ENCODE data around the gene RITA1.

The RITA1 gene

GRCh38 chr12:113171543-113171942 lies 14.0 kb upstream of the RITA1 start:
- Histone ChIP-seq H3K4me3 (no peak overlapping the region), H3K27ac (no peak overlapping the region)

- Histone ChIP-seq H3K27ac (no peak overlapping the region), H3K4me3 (no peak overlapping the region)
Measured at GRCh38 chr12:113172185-113172584, 13.3 kb upstream of the RITA1 start.

- Histone ChIP-seq H3K4me3 (no peak overlapping the region), H3K27ac (no peak overlapping the region)
Measured at GRCh38 chr12:113173081-113173698, 12.3 kb upstream of the RITA1 start.

GRCh38 chr12:113174461-113175384 lies 10.8 kb upstream of the RITA1 start:
- Histone ChIP-seq H3K27ac (no peak overlapping the region), H3K4me3 (no peak overlapping the region)

- no peak overlapping the region for H3K4me3 ChIP-seq
- H3K27ac ChIP-seq, result no peak overlapping the region
Measured at GRCh38 chr12:113179023-113179422, 6.5 kb upstream of the RITA1 start.

GRCh38 chr12:113180333-113180732 lies 5.2 kb upstream of the RITA1 start:
- Histone ChIP-seq H3K4me3 (no peak overlapping the region), H3K27ac (no peak overlapping the region)

- no peak overlapping the region for H3K4me3 ChIP-seq
- H3K27ac ChIP-seq, result no peak overlapping the region
Measured at GRCh38 chr12:113181975-113182374, 3.5 kb upstream of the RITA1 start.

- H3K4me3 ChIP-seq, result no peak overlapping the region
- H3K27ac ChIP-seq, result no peak overlapping the region
Measured at GRCh38 chr12:113183030-113183589, 2.4 kb upstream of the RITA1 start.

GRCh38 chr12:113184098-113184899 lies 1.2 kb upstream of the RITA1 start:
- H3K27ac ChIP-seq, result peak overlapping the region in 20 of 21 experiments; percentile 82 to 100 (median 97)
- H3K4me3 ChIP-seq, result peak overlapping the region; percentile 68 to 98 (median 92)

- peak overlapping the region; percentile 68 to 98 (median 92) for H3K4me3 ChIP-seq
- H3K27ac ChIP-seq, result peak overlapping the region; percentile 82 to 100 (median 97)
Measured at GRCh38 chr12:113184900-113185179, 681 bp upstream of the RITA1 start.

- Histone ChIP-seq H3K27ac (peak overlapping the region in 19 of 21 experiments; percentile 82 to 100 (median 97)), H3K4me3 (peak overlapping the region; percentile 68 to 98 (median 92))
Measured at GRCh38 chr12:113186033-113186365, 478 bp downstream of the RITA1 start.

- Histone ChIP-seq H3K27ac (peak overlapping the region in 5 of 21 experiments; percentile 1 to 99 (median 97)), H3K4me3 (peak overlapping the region in 3 of 7 experiments; percentile 82 to 98 (median 92))
Measured at GRCh38 chr12:113186666-113187325, 1.3 kb downstream of the RITA1 start.

- Histone ChIP-seq H3K27ac (no peak overlapping the region), H3K4me3 (no peak overlapping the region)
Measured at GRCh38 chr12:113189361-113189760, 3.8 kb downstream of the RITA1 start.

- peak overlapping the region in 1 of 21 experiments; percentile 59 for H3K27ac ChIP-seq
- H3K4me3 ChIP-seq, result no peak overlapping the region
Measured at GRCh38 chr12:113190761-113191160, 5.2 kb downstream of the RITA1 start.

GRCh38 chr12:113191227-113191626 lies 5.7 kb downstream of the RITA1 start:
- Histone ChIP-seq H3K27ac (peak overlapping the region in 1 of 21 experiments; percentile 59), H3K4me3 (no peak overlapping the region)

- peak overlapping the region in 8 of 21 experiments; percentile 4 to 68 (median 52) for H3K27ac ChIP-seq
Measured at GRCh38 chr12:113194971-113195391, 9.5 kb downstream of the RITA1 start.

GRCh38 chr12:113195598-113195997 lies 10.1 kb downstream of the RITA1 start:
- peak overlapping the region in 7 of 21 experiments; percentile 4 to 68 (median 61) for H3K27ac ChIP-seq
- H3K4me3 ChIP-seq, result no peak overlapping the region

More at GRCh38 chr12:113194971-113195391, 9.5 kb downstream of the RITA1 start:
- H3K4me3 ChIP-seq, result no peak overlapping the region

- Histone ChIP-seq H3K4me3 (no peak overlapping the region), H3K27ac (no peak overlapping the region)
Measured at GRCh38 chr12:113196582-113196981, 11.1 kb downstream of the RITA1 start.

- Histone ChIP-seq H3K4me3 (no peak overlapping the region), H3K27ac (no peak overlapping the region)
Measured at GRCh38 chr12:113196990-113197389, 11.5 kb downstream of the RITA1 start.
